Medulla oblongata (tissue), 1 donor: ENCODE measurements around the gene KRT9.
"Not testable (repeated sequence)": the region's sequence is repeated elsewhere in the genome, so short reads cannot be mapped to it uniquely, and the experiment has no call there.

Experiments used
- DNase-seq: peaks from one replicate; pipeline ENCODE4 v3.0.0-alpha.2; 2015; ENCODE audit errors: extremely low spot score

Gene KRT9

GRCh38 chr17:41579484-41580243 lies 7.8 kb upstream of the KRT9 start:
- DNase-seq = peak; percentile 79

GRCh38 chr17:41578971-41579370 lies 7.1 kb upstream of the KRT9 start:
- DNase-seq = no peak

- DNase-seq = no peak
Measured at GRCh38 chr17:41578538-41578937, 6.7 kb upstream of the KRT9 start.

- not testable (repeated sequence) for DNase-seq
Measured at GRCh38 chr17:41576740-41577139, 4.9 kb upstream of the KRT9 start.

- no peak for DNase-seq
Measured at GRCh38 chr17:41575336-41575735, 3.5 kb upstream of the KRT9 start.

GRCh38 chr17:41567317-41567716 lies 4.5 kb downstream of the KRT9 start:
- no peak for DNase-seq

GRCh38 chr17:41565338-41565737 lies 6.5 kb downstream of the KRT9 start:
- no peak for DNase-seq

- no peak for DNase-seq
Measured at GRCh38 chr17:41563607-41564170, 8.2 kb downstream of the KRT9 start.

- no peak for DNase-seq
Measured at GRCh38 chr17:41561554-41561953, 10.3 kb downstream of the KRT9 start.

- DNase-seq = no peak
Measured at GRCh38 chr17:41559548-41559947, 12.3 kb downstream of the KRT9 start.

GRCh38 chr17:41556931-41557330 lies 14.9 kb downstream of the KRT9 start:
- no peak for DNase-seq

- no peak for DNase-seq
Measured at GRCh38 chr17:41556306-41556705, 15.6 kb downstream of the KRT9 start.

- DNase-seq = no peak
Measured at GRCh38 chr17:41555105-41555887, 16.6 kb downstream of the KRT9 start.

- no peak for DNase-seq
Measured at GRCh38 chr17:41553987-41554680, 17.7 kb downstream of the KRT9 start.

- DNase-seq = no peak
Measured at GRCh38 chr17:41553176-41553575, 18.7 kb downstream of the KRT9 start.

GRCh38 chr17:41552455-41552854 lies 19.4 kb downstream of the KRT9 start:
- DNase-seq = no peak

- no peak for DNase-seq
Measured at GRCh38 chr17:41551365-41551764, 20.5 kb downstream of the KRT9 start.

GRCh38 chr17:41549596-41550039 lies 22.2 kb downstream of the KRT9 start:
- no peak for DNase-seq

- DNase-seq = peak; percentile 86
Measured at GRCh38 chr17:41548844-41549595, 22.8 kb downstream of the KRT9 start.

- no peak for DNase-seq
Measured at GRCh38 chr17:41547921-41548843, 23.7 kb downstream of the KRT9 start.
